Measurements from ENCODE around the gene GABRQ. TPM values are rescaled to one million over a fixed set of nuclear protein-coding genes. Genes with fewer than 3 reads are reported as not detected.

Gene GABRQ
- total RNA-seq, 1 donor from 2014 or later, result not detected

- Histone ChIP-seq H3K4me3 (no peak overlapping the region), H3K9me3 (no peaks in the 10 kb centered on the region), H3K36me3 (no peaks in the 10 kb centered on the region), H3K27me3 (no peaks in the 10 kb centered on the region), H3K4me1 (no peaks in the 10 kb centered on the region), H3K27ac (no peak overlapping the region)
- intact Hi-C loops (cut with DNase I), result no loop called here
- no peak for TF ChIP-seq CTCF (IDR thresholded peaks at IDR 0.05)
- DNase-seq (ENCODE audit: low spot score in 2 of 2), result no peak
Measured at GRCh38 chrX:152619897-152620296, 17.8 kb upstream of the GABRQ start.

- Histone ChIP-seq H3K9me3 (no peaks in the 10 kb centered on the region), H3K36me3 (no peaks in the 10 kb centered on the region), H3K27me3 (no peaks in the 10 kb centered on the region), H3K4me3 (no peak overlapping the region), H3K27ac (no peak overlapping the region), H3K4me1 (no peaks in the 10 kb centered on the region)
- TF ChIP-seq CTCF (IDR thresholded peaks at IDR 0.05), result peak; percentile 37 to 64 (median 58)
- intact Hi-C loops (cut with DNase I), result loop anchor here (1.0 kb wide), 1 partner anchor 879 kb away; no protein-coding TSS in a partner anchor
- peak in 1 of 2 donors; percentile 67 for DNase-seq (ENCODE audit: low spot score in 2 of 2)
Measured at GRCh38 chrX:152632445-152633097, 5.1 kb upstream of the GABRQ start.

- no peak for DNase-seq (ENCODE audit: low spot score in 2 of 2)
- intact Hi-C loops (cut with DNase I), result no loop called here
Measured at GRCh38 chrX:152635941-152636340, 1.8 kb upstream of the GABRQ start.

GRCh38 chrX:152638443-152638904, 779 bp downstream of the GABRQ start:
- H3K9me3 ChIP-seq, result no peaks in the 10 kb centered on the region
- no peak overlapping the region for H3K4me3 ChIP-seq
- H3K36me3 ChIP-seq, result no peaks in the 10 kb centered on the region
- TF ChIP-seq CTCF (IDR thresholded peaks at IDR 0.05), result no peak
- no peaks in the 10 kb centered on the region for H3K4me1 ChIP-seq
- intact Hi-C loops (cut with DNase I), result no loop called here
- H3K27me3 ChIP-seq, result no peaks in the 10 kb centered on the region
- DNase-seq (ENCODE audit: low spot score in 2 of 2), result no peak
- H3K27ac ChIP-seq, result no peak overlapping the region

More at GRCh38 chrX:152635941-152636340, 1.8 kb upstream of the GABRQ start:
- H3K27me3 ChIP-seq, result no peaks in the 10 kb centered on the region
- H3K36me3 ChIP-seq, result no peaks in the 10 kb centered on the region
- no peak overlapping the region for H3K27ac ChIP-seq
- H3K4me3 ChIP-seq, result no peak overlapping the region
- peak in 2 of 3 experiments; percentile 15 to 45 for TF ChIP-seq CTCF (IDR thresholded peaks at IDR 0.05)
- H3K4me1 ChIP-seq, result no peaks in the 10 kb centered on the region
- no peaks in the 10 kb centered on the region for H3K9me3 ChIP-seq

GRCh38 chrX:152639426-152639825, 1.7 kb downstream of the GABRQ start:
- no peak overlapping the region for H3K27ac ChIP-seq
- no peaks in the 10 kb centered on the region for H3K27me3 ChIP-seq
- no peak for TF ChIP-seq CTCF (IDR thresholded peaks at IDR 0.05)
- no peak overlapping the region for H3K4me3 ChIP-seq
- no peaks in the 10 kb centered on the region for H3K9me3 ChIP-seq
- no peaks in the 10 kb centered on the region for H3K4me1 ChIP-seq
- no peak for DNase-seq (ENCODE audit: low spot score in 2 of 2)
- intact Hi-C loops (cut with DNase I), result no loop called here
- H3K36me3 ChIP-seq, result no peaks in the 10 kb centered on the region
